Mesothelial cell of epicardium (in vitro differentiated cells): ENCODE results near the gene TM9SF3. TPM values are rescaled to one million over a fixed set of nuclear protein-coding genes. Genes with fewer than 3 reads are reported as not detected.

Source experiments
- DNase-seq, 2 experiments: peaks; one replicate each; pipeline ENCODE4 v3.0.0; 2021; ENCODE audit warnings: low spot score in 2 of 2; ENCODE audit not compliant: unreplicated experiment in 2 of 2
- H3K27ac Mint-ChIP-seq: 2 replicates; pipeline ENCODE4 v1.8.0; 2021; ENCODE audit warnings: mixed read lengths
- H3K27me3 Mint-ChIP-seq: 2 replicates; pipeline ENCODE4 v1.8.0; 2021; ENCODE audit warnings: low read depth, mixed read lengths
- H3K36me3 Mint-ChIP-seq: 2 replicates; pipeline ENCODE4 v1.8.0; 2021; ENCODE audit warnings: mixed read lengths
- H3K4me1 Mint-ChIP-seq: 2 replicates; pipeline ENCODE4 v1.8.0; 2021; ENCODE audit warnings: mixed read lengths
- H3K4me3 Mint-ChIP-seq: 2 replicates; pipeline ENCODE4 v1.8.0; 2021; ENCODE audit warnings: mild to moderate bottlenecking, moderate library complexity, mixed read lengths
- H3K9me3 Mint-ChIP-seq: 2 replicates; pipeline ENCODE4 v1.8.0; 2021; ENCODE audit warnings: mixed read lengths
- CTCF ChIP-seq: fragments of 200-600 bp; sonication (generic); IDR thresholded peaks from one replicate; pipeline ENCODE4 v1.5.0; 2021; ENCODE audit warnings: antibody characterized with exemption; ENCODE audit not compliant: unreplicated experiment
- total RNA-seq: library from RNA; stranded (reverse); gene quantifications from 3 replicates; pipeline ENCODE4 v1.2.1, GENCODE V29; 2021

TM9SF3 gene
- total RNA-seq, 1 donor from 2014 or later: 144 TPM

GRCh38 chr10:96496281-96496925 is 90.4 kb downstream of the TM9SF3 start:
- H3K4me3 Mint-ChIP-seq: no peak overlapping the region
- no peak for TF ChIP-seq CTCF

GRCh38 chr10:96495544-96495943 is 91.3 kb downstream of the TM9SF3 start:
- no peaks in the 10 kb centered on the region for H3K36me3 Mint-ChIP-seq
- DNase-seq: no peak
- H3K4me3 Mint-ChIP-seq: no peak overlapping the region

More at GRCh38 chr10:96496281-96496925, 90.4 kb downstream of the TM9SF3 start:
- H3K27me3 Mint-ChIP-seq: peaks cover 53% of the 10 kb centered on the region
- H3K27ac Mint-ChIP-seq: no peak overlapping the region
- H3K4me1 Mint-ChIP-seq: no peaks in the 10 kb centered on the region
- DNase-seq: no peak
- no peaks in the 10 kb centered on the region for H3K36me3 Mint-ChIP-seq
- H3K9me3 Mint-ChIP-seq: no peaks in the 10 kb centered on the region

GRCh38 chr10:96494694-96495093 is 92.1 kb downstream of the TM9SF3 start:
- peaks cover 56% of the 10 kb centered on the region for H3K27me3 Mint-ChIP-seq
- no peak for DNase-seq
- no peaks in the 10 kb centered on the region for H3K9me3 Mint-ChIP-seq
- H3K4me3 Mint-ChIP-seq: no peak overlapping the region
- H3K27ac Mint-ChIP-seq: no peak overlapping the region
- no peaks in the 10 kb centered on the region for H3K4me1 Mint-ChIP-seq
- TF ChIP-seq CTCF: no peak
- H3K36me3 Mint-ChIP-seq: no peaks in the 10 kb centered on the region

More at GRCh38 chr10:96495544-96495943, 91.3 kb downstream of the TM9SF3 start:
- peaks cover 56% of the 10 kb centered on the region for H3K27me3 Mint-ChIP-seq
- H3K27ac Mint-ChIP-seq: no peak overlapping the region
- no peak for TF ChIP-seq CTCF
- H3K9me3 Mint-ChIP-seq: no peaks in the 10 kb centered on the region
- H3K4me1 Mint-ChIP-seq: no peaks in the 10 kb centered on the region

- no peak overlapping the region for H3K27ac Mint-ChIP-seq
- no peak for DNase-seq
- peaks cover 53% of the 10 kb centered on the region for H3K27me3 Mint-ChIP-seq
- no peak overlapping the region for H3K4me3 Mint-ChIP-seq
- H3K36me3 Mint-ChIP-seq: no peaks in the 10 kb centered on the region
- no peaks in the 10 kb centered on the region for H3K9me3 Mint-ChIP-seq
- no peaks in the 10 kb centered on the region for H3K4me1 Mint-ChIP-seq
- no peak for TF ChIP-seq CTCF
These were observed 92.8 kb downstream of the TM9SF3 start for GRCh38 chr10:96493871-96494525.

GRCh38 chr10:96493254-96493653 is 93.6 kb downstream of the TM9SF3 start:
- Mint-ChIP-seq H3K27me3 (peaks cover 53% of the 10 kb centered on the region), H3K27ac (no peak overlapping the region), H3K36me3 (no peaks in the 10 kb centered on the region), H3K4me3 (no peak overlapping the region), H3K4me1 (no peaks in the 10 kb centered on the region), H3K9me3 (no peaks in the 10 kb centered on the region)
- DNase-seq: no peak
- no peak for TF ChIP-seq CTCF
